Occipital lobe (tissue), 2 donors: ENCODE data around the gene TMSB4X. TPM values are rescaled to one million over a fixed set of nuclear protein-coding genes. Genes with fewer than 3 reads are reported as not detected.
"Not testable (repeated sequence)": the region's sequence is repeated elsewhere in the genome, so short reads cannot be mapped to it uniquely, and the experiment has no call there.

Experiments used
- DNase-seq: peaks from one replicate; lab custom pipeline; 2025; lab: John Stamatoyannopoulos, UW
- total RNA-seq: library from RNA; depleted of rRNA; stranded (reverse); fragments of >200 nt; gene quantifications from one replicate; pipeline ENCODE4 v1.2.3, GENCODE V29; 2014

Gene TMSB4X
- total RNA-seq, 1 donor from 2014 or later, result 4,817 TPM

DNA sequence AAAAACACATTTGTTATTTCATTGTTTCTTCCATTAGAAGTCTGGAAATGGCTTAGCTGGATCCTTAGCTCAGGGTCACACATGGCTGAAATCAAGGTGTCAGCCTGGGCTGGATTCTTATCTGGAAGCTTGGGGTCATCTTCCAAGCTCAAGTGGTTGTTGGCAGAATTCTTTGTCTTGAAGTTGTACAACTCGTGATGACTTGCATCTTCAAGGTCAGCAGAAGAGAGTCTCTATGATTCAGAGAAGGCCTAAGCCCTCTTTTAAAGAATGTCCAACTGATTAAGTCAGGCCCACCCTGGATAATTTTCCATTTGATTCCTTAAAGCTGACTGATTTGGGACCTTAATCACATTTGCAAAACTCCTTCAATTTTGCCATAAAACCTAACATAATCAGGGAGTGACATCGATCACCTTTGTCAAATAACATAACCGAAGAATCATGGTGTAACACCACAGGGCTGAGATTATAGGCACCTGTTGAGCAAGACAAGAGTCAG is 22.1 kb downstream of the TMSB4X start:
- no peak for DNase-seq

DNA sequence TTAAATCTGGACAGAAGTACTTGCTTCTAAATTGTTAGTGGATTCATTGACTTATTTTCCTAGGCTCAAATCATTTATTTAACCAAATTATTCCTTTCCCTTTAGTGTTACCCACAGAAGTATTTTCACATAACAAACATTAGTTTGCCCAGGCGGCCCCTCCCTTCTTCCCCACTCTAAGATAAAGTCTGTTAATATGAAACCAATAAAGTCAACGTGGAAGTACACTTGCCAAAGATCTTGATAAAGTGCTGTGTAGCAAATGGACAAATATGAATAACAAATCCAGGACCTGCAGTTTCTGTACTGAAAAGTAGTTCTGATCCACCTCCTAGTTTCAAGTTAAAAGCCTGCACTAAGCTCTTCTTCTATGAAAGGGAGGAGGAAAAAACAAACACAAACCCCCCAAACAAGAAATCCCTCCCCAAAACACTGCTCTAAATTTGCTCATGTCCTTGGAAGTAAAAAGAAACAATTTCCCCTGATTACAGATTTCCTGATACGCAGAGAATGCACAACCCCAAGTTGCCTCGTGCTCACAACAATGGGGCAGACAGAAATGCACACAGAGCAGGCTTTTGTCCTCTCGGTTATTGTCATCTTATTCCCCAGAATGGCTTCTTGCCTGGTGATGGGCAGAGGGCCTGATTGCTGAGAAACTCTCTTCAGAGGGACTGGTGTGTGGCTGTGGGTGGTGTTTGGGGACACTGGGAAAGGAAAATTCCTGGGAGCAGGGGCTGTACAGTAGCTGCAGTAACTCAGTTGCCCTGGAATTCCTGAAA is 23.2 kb downstream of the TMSB4X start:
- DNase-seq, result peak; percentile 28

DNA sequence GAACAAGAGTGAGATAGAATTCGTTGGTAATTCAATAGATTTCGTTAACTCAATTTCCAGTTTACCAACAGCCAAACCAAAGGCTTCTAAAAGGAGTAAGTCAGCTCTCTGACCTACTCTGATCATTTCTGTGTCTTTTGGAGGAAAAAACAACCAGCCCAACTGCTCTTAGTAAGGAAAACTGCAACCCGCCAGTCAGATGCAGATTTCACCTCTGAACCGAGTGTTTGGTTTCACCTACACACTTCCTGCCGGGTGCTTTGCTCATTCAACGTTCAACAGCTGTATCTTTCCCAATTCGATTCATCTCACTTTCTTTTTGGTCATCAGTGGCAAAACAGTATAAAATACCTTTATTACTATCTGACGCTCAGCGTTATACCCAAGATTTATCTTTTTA is 24.5 kb downstream of the TMSB4X start:
- DNase-seq, result no peak

DNA sequence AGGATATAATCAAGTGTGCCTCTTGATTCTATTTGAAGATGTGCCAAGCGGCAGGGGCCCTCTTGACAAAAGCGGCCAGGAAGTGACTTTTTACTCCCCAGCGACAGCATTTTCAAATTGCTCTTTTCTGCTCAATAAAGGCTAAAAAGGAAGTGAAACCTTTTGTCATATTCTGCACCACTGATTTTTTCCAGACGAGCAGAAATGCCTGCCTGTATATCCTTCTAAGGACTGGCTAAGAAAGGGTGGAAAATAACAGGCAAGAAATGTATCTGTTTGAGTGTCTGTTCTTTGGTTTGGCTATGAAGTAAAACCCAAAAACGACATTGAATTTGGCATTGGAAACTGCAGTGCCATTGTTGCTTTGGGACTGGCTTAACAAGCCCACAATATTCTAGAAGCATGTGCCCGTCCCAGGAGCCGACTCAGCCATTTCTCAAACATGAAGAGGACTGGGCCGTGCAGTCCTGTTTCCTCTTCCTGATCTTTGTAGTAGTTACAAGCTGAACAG is 25.4 kb downstream of the TMSB4X start:
- no peak for DNase-seq

DNA sequence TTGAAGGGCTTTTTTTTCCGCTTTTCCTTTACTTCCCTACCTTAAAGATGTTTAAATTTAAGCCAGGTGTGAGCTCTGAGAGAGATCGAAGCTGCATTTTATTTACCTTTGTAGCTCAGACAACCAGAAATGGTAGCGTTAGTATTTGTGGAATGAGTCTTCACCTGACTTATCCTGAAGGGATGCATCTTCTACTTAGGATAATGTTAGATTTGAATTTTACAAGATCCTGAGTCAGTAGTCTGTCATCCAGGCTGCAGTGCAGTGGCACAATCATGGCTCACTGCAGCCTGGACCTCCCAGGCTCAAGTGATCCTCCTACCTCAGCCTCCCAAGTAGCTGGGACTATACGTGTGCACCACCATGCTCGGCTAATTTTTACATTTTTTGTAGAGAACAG is 26.2 kb downstream of the TMSB4X start:
- DNase-seq, result no peak

DNA sequence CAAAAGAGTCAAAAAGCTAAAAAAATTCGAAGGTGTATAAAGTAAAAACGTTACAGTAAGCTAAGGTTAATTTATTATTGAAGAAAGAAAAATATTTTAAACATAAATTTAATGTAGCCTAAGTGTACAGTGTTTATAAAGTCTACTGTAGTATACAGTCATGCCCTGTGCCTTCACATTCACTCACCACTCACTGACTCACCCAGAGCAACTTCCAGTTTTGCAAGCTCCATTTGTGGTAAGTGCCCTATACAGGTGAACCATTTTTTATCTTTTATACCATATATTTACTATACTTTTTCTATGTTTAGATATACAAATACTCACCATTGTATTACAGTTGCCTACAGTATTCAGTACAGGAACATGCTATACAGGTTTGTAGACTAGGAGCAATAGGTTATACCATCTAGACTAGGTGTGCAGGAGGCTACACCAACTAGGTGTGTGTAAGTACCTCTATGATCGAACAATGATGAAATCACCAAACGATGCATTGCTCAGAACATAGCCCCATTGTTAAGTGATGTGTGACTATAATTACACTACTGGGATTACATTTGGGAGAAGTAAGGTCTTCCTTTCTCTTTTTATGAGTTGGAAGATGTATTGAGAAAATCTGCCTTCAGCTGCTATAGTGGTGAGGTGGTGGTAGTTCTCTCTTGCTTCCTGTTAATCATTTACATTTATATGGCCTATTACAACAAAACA is 27.2 kb downstream of the TMSB4X start:
- DNase-seq, result no peak

DNA sequence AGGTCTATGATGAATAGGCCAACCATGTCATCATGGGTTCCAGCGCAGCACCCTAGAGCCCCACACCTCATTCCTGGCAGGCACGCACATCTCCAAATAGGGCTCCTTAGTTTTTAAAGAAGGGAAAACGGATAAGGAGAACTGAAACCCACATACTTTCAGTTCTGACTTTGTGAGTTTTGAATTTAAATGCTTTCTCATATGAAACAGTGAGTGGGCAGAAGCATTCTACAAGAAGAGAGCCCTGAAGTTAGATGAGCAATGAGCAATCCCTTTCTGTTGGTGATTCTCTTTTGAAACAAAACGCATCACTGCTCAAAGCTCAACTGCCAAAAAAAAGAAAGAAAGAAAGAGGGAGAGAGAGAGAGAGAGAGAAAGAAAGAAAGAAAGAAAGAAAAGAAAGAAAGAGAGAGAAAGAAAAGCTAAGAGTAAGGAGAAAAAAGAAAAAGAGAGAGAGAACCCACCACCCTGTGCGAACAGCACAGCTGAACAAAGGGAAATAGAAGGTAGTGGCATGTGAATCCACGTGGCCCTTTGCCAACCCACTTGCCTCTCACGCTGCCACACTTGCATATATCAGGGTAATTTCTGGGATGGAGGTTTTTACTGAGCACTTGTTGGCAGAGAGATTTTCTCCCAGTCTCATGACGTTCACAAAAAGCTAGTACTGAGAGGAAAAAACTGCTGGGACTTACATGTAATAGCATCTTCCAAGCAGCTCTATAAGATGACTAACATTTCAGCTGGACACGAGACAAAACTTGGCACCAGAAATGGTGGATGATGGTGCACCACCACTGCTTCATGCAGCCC is 31.0 kb downstream of the TMSB4X start:
- no peak for DNase-seq

DNA sequence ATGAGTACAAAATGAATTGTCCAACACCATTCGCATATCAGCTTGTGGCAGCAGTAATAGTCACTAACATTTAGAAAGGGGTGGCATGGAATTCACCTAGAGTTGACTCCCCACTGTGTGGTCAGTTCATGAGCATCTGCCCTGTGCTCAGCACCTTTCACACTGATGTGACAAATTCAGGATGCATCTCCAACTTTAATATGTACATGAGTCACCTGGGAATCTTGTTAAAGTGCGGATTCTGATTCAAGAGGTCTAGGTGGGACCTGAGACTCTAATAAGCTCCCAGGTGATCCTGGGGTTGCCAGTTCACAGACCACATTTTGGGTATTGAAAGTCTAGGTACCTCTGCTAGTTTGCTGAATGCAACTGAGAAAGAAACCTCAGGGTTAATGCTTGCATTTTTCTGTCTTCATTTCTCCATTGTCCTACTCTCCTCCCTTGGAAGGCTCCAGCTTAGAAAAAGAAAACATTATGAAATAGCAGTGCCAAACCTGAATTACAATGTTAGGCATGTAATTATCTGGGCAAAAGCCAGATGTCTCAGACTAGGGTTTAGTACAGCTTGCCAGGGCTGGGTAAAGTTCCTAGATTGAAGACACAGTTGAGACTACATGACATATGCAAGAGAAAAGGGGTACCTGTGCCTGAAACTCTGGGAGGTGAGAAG is 32.7 kb downstream of the TMSB4X start:
- no peak for DNase-seq

DNA sequence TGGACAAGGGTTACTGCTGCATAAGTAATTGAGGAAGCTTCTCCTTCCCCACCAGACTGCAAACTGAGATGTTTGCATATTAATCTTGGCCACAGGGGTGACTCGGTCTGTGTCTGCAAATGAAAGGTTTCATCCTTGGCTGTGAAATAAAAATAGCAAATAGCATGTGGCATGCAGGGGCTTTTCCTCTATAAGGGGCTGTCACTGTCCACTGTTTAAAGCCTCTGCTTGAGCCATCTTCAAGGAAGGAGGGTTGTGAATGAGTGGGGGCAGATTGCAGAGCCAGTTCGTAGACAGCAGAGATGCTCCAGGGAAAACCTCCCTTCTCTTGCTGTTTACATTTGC is 33.3 kb downstream of the TMSB4X start:
- no peak for DNase-seq

DNA sequence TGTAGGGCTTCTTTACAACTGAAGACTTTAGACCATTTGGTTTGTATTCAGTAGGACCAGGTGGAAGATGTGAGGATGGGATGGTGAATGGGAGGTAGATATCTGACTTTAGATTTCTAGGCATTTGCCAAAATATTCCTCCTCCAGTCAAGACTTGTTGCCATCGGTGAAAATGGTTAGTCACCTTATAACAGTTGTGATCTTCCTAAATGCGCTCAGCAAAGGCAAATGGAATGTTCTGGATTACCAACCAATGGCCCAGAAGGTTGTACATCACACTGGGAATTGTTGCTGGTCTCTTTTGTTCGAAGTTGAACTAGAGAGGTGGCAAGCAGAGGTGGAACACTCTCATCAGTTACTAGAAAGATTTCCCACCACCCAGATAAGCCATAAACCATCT is 33.9 kb downstream of the TMSB4X start:
- DNase-seq, result no peak

DNA sequence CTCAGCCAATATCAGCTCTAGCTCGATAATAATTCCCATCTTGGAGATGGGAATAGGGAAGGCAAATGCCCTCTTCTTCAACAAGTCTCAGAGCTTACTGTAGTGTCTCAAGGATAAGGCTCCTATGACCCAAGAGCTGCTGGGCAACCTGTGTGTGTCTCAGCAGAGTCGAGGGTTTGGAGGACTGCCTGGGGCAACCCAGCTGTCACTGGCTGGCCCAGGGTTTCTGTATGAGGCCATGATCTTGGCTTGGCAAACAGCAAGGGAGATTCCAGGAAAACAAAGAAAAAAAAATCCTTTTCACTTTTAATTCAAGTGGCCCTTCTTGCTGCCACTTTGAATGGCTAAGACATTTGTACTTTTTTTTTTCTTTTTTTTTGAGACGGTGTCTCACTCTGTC is 34.4 kb downstream of the TMSB4X start:
- no peak for DNase-seq

DNA sequence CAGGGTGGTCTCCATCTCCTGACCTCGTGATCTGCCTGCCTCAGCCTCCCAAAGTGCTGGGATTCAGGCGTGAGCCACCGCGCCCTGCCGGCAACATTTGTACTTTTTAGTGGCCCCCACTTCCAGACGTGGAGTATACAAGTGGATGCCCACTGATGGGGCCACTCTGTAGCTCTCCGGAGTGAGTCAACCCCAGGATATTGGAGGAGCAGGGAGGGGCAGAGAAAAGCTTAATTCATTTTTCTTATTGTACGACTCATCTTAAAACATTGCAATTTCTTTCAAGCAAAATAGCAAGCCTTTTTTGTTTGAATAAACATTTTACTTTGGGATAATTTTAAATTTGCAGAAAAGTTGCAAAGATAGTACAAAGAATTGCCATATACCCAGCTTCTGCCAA is 34.9 kb downstream of the TMSB4X start:
- no peak for DNase-seq

DNA sequence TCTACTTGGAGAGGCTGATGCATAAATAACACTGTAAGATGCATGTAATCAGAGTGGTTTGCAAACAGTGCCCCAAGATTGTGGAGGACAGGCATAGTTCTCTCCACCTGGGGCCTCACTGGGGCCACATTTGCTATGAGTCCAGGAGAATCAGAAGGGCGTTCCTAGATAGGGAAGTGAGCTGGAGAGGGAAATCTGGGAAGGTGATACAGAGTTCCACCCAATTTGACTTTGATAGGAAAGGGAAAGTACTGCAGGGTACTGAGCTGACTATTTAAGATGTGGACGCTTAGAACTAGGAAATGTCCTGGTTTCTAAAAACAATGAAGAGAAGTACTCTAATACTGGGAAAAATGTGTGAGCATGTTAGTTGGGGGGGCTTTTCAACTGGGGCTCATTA is 35.6 kb downstream of the TMSB4X start:
- no peak for DNase-seq

DNA sequence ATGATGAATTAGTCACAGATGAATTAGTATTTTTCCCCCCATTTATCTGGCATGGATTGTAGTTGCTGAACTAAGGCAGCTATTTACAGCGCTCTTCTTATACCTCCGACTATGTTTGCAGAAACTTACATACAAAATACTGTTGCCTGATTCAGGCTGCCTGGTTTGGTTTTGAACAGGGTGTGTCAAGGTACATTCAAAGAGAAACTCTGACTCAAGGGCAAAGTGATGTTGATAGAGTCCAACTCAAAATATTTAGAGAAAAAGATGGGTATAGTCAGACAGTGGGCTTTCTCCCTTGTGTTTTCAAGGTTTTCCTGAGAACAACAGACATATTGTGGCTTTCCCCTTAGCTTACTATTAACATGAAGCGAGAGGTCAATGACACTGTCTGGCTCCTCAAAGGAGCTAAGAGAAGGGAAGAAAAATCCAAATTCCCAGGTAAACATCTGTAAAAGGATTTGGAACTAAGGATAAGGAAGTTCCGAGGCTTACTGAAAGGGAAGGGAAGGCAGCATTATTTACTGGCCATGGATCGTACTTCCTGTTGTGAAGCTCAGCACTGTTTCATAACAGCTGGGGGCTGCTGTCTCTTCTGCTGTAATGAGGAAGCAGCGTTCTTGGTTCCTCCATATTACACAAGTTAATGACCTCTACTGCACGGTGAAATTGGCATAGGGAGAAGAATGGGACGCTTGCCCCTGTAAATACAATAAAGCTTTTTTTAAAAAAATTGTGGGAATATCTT is 38.6 kb downstream of the TMSB4X start:
- no peak for DNase-seq

DNA sequence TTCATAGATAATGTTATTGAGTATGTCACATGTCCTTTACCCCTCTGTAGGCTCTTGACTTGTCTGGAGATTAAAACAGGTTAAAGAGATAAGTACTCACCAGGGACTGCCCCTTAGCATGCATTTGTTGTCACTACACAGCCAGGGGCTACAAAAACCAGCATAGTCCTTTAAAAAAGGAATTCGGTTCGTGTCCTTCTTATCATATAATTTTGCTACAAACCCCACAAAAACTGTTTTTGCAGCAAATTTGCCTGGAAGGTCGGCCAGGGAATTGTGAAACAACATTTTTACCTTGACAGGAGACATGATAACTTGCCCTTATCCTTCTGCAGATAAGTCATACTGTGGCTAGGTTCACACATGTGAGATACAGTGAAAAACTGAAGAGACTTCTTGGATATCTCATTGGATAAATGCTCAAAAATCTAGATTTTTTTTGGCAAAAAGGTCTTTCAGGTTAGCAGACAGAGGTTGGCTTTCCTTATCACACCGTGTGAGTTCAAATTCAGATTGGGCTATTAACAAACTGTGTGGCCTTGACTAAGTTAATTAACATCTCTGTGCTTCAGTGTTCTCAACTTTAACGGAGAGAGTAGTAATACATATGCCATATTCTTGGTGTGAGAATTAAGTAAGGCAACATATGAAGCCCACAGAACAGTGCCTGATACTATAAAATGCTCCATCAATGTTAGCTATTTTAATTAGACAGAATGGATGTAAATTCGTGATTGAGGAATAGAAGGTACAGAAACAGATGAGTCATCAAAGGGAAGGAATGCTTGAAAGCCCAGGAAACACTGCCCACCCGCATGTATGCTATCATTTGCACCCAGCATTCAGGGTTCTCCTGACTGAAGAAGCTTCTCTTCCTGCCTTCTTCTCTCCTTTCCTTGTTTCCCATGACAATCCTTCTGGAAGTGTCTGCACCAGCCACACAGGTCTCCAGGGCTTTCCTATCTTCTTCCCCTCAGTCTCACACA is 39.5 kb downstream of the TMSB4X start:
- DNase-seq, result no peak

DNA sequence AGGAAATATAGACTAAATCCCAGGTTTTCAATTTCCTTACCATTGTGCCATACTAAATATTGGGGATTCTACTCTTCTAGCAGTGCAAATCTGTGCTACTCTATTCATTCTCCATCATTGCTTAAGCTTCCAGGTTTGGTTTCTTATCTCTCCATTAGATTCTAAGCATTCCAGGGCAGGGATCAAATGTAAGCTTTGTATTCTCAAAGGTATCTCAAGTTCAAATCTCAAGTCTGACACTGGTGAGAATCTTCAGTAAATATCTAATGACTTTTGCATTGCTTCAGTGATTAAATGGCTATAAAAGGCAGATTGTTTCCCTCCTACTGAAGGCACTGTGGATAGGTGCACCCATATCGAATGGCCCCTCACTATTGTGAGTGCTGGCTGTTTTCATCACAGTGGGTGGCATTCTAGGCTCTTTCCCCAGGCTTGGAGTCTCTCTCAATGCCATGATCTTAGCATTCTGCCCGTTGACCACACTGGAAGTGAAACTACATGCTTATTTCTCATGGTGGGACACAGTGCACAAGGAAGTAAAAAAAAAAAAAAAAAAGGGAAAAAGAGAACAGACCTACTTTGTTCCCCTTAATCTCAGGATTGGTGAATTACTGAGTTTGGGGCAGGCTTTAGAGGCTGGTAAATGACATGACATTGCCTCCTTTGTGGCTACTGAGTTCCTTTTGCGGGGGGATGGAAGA is 40.8 kb downstream of the TMSB4X start:
- no peak for DNase-seq

DNA sequence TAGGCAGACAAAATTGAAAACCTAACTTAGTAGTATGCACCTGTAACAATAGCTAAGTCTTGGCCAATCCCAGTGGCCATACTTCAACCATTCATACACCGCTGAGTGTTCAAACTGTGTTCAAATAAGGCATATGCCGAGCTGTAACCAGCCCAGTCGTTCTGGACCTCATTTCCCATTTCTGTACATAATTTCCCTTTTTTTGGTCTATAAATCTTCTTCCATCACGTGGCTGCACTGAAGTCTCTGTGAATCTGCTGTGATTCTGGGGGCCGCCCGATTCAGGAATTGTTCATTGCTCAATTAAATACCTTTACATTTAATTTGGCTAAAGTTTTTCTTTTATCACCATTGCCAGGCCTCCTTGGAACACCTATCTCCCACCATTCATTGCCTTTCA is 41.8 kb downstream of the TMSB4X start:
- DNase-seq, result not testable (repeated sequence)

DNA sequence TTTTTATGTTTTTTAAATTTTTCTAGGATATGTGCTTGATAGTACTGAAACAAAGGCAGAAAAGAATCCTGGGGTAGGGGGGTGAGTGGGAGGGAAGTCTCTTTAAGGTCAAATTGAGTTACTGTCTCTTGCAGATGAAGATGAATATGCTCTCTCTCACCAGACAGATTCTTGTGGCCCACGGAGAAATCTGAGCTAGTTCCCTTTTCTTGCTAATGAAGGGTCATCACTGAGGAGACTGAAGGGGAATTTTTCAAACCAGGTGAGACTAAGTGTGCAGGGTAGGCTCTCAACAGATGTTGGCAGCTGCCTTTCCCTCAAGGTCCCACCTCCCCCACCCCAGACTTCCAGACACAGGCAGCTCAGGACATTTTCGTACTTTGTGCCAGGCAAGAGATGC is 48.0 kb downstream of the TMSB4X start:
- no peak for DNase-seq

DNA sequence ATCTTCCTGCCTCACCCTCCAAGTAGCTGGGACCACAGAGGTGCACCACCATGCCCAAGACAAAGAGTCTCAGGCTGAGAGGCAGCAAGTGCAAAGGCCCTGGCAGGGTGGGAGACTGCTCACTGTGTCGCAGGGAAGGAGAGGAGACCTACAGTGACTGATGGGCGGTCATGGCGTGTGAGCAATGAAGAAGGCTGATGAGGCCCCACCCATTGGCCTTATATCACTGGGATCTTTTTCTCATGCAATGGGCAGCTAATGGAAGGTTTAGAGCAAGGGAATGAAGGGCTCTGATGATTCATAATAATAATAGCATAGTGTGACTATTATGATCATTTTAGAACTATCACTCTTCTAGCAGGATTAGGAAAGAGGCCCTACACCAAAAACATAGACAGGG is 48.7 kb downstream of the TMSB4X start:
- DNase-seq, result no peak
